Colonic mucosa (tissue), 4 donors: ENCODE measurements around the gene EEIG2. TPM values are rescaled to one million over a fixed set of nuclear protein-coding genes. Genes with fewer than 3 reads are reported as not detected.
A peak's percentile ranks its signal among the peaks of the same experiment; 100 is the strongest.

Source experiments
- DNase-seq: peaks from one replicate; pipeline ENCODE4 v3.0.0-alpha.2; 2020
- H3K27ac ChIP-seq: fragments of 200-600 bp; one replicate; pipeline ENCODE4 v1.8.0; 2021
- H3K27me3 ChIP-seq: fragments of 200-600 bp; one replicate; pipeline ENCODE4 v1.8.0; 2021
- H3K36me3 ChIP-seq: fragments of 200-600 bp; one replicate; pipeline ENCODE4 v1.8.0; 2021
- H3K4me1 ChIP-seq: fragments of 200-600 bp; one replicate; pipeline ENCODE4 v1.8.0; 2021; ENCODE audit warnings: mild to moderate bottlenecking
- H3K4me3 ChIP-seq: fragments of 200-600 bp; one replicate; pipeline ENCODE4 v1.8.0; 2021
- H3K9ac ChIP-seq, 2 donors: one replicate each; pipeline ENCODE4 v1.7.0; 2013; ENCODE audit warnings: control low read depth in 2 of 2, low read depth in 2 of 2, low read length in 2 of 2
- H3K9me3 ChIP-seq: fragments of 200-600 bp; one replicate; pipeline ENCODE4 v1.8.0; 2021
- CTCF ChIP-seq: fragments of 200-600 bp; IDR thresholded peaks from one replicate; pipeline ENCODE4 v1.8.0; 2022; ENCODE audit warnings: antibody characterized with exemption, mild to moderate bottlenecking
- intact Hi-C: fragments of 100-400 bp; cut with DNase I; formaldehyde crosslinking; loops from one replicate; pipeline ENCODE4 v1.14.1; 2022
- total RNA-seq, 2 donors: library from RNA; stranded (reverse); fragmentation: NEBNext Ultra II Directional in 1 of 2; extraction: Animal tissue kit (Norgen Biotek cat#: 25700) in 1 of 2; gene quantifications; one replicate each; pipeline ENCODE4 v1.2.1, GENCODE V29; 2021
- donor health status: healthy.
- donor health status: DM: no; HTN: no; CAD: no.
- donor health status: DM: no; HTN: no; CAD: no.

EEIG2 gene
- total RNA-seq, 2 donors from 2014 or later: 32.8 to 42.8 TPM

- H3K9me3 ChIP-seq: no peaks in the 10 kb centered on the region
- intact Hi-C loops: no loop called here
- DNase-seq: no peak
- no peaks in the 10 kb centered on the region for H3K4me1 ChIP-seq
- H3K36me3 ChIP-seq: no peaks in the 10 kb centered on the region
- no peaks in the 10 kb centered on the region for H3K27me3 ChIP-seq
- no peak overlapping the region for H3K9ac ChIP-seq
- no peak overlapping the region for H3K4me3 ChIP-seq
- TF ChIP-seq CTCF: no peak
- no peak overlapping the region for H3K27ac ChIP-seq
Measured at GRCh38 chr1:108556066-108556465, 3.8 kb upstream of the EEIG2 start.

- H3K9me3 ChIP-seq: no peaks in the 10 kb centered on the region
- no peak for DNase-seq
- no peaks in the 10 kb centered on the region for H3K27me3 ChIP-seq
- no peaks in the 10 kb centered on the region for H3K4me1 ChIP-seq
- H3K9ac ChIP-seq: no peak overlapping the region
- H3K36me3 ChIP-seq: no peaks in the 10 kb centered on the region
- TF ChIP-seq CTCF: no peak
- H3K4me3 ChIP-seq: no peak overlapping the region
- no peak overlapping the region for H3K27ac ChIP-seq
- intact Hi-C loops: no loop called here
Measured at GRCh38 chr1:108556499-108556898, 3.4 kb upstream of the EEIG2 start.

GRCh38 chr1:108557296-108557695 is 2.6 kb upstream of the EEIG2 start:
- DNase-seq: no peak
- Histone ChIP-seq H3K27ac (no peak overlapping the region), H3K4me1 (no peaks in the 10 kb centered on the region), H3K27me3 (no peaks in the 10 kb centered on the region), H3K36me3 (no peaks in the 10 kb centered on the region), H3K4me3 (no peak overlapping the region), H3K9me3 (no peaks in the 10 kb centered on the region), H3K9ac (no peak overlapping the region)
- intact Hi-C loops: no loop called here
- TF ChIP-seq CTCF: no peak

- no peak for TF ChIP-seq CTCF
- no peaks in the 10 kb centered on the region for H3K27me3 ChIP-seq
- H3K27ac ChIP-seq: peak overlapping the region; percentile 77
- no peaks in the 10 kb centered on the region for H3K4me1 ChIP-seq
- no peaks in the 10 kb centered on the region for H3K36me3 ChIP-seq
- H3K9ac ChIP-seq: peak overlapping the region; percentile 72 to 89
- peak overlapping the region; percentile 69 for H3K4me3 ChIP-seq
- intact Hi-C loops: loop anchor here (5.0 kb wide), 1 partner anchor 48 kb away; no protein-coding TSS in a partner anchor
- peak; percentile 49 for DNase-seq
- H3K9me3 ChIP-seq: no peaks in the 10 kb centered on the region
Measured at GRCh38 chr1:108560189-108560873, 431 bp downstream of the EEIG2 start.

GRCh38 chr1:108560874-108561459 is 1.1 kb downstream of the EEIG2 start:
- no peaks in the 10 kb centered on the region for H3K4me1 ChIP-seq
- no peak for TF ChIP-seq CTCF
- H3K9me3 ChIP-seq: no peaks in the 10 kb centered on the region
- H3K9ac ChIP-seq: peak overlapping the region; percentile 72 to 89
- no peaks in the 10 kb centered on the region for H3K27me3 ChIP-seq
- intact Hi-C loops: loop anchor here (5.0 kb wide), 1 partner anchor 49 kb away; no protein-coding TSS in a partner anchor
- H3K4me3 ChIP-seq: peak overlapping the region; percentile 69
- peak overlapping the region; percentile 77 for H3K27ac ChIP-seq
- peak; percentile 83 for DNase-seq
- no peaks in the 10 kb centered on the region for H3K36me3 ChIP-seq
